ENCODE results near the gene SLC25A30. TPM values are rescaled to one million over a fixed set of nuclear protein-coding genes. Genes with fewer than 3 reads are reported as not detected.
"Not testable (repeated sequence)": the region's sequence is repeated elsewhere in the genome, so short reads cannot be mapped to it uniquely, and the experiment has no call there.

Gene SLC25A30
- total RNA-seq, 1 experiment from 2014 or later: 8.2 TPM

- H3K4me1 ChIP-seq; H3K36me3 ChIP-seq; DNase-seq; H3K27me3 ChIP-seq; H3K27ac ChIP-seq; H3K9me3 ChIP-seq (replicated peaks); H3K4me3 ChIP-seq: not testable (repeated sequence)
Observed at GRCh38 chr13:45390348-45390747, 27.8 kb downstream of the SLC25A30 start.

- Histone ChIP-seq H3K9me3 (replicated peaks) (no peaks in the 10 kb centered on the region), H3K36me3 (no peaks in the 10 kb centered on the region; the same call in 1 of the 2 replicates), H3K4me3 (no peak overlapping the region), H3K27ac (no peak overlapping the region), H3K27me3 (no peaks in the 10 kb centered on the region), H3K4me1 (no peaks in the 10 kb centered on the region; the same call in 1 of the 2 replicates)
- DNase-seq: no peak
Observed at GRCh38 chr13:45388664-45389063, 29.5 kb downstream of the SLC25A30 start.

- H3K27me3 ChIP-seq; DNase-seq; H3K4me1 ChIP-seq; H3K27ac ChIP-seq; H3K4me3 ChIP-seq; H3K9me3 ChIP-seq (replicated peaks); H3K36me3 ChIP-seq: not testable (repeated sequence)
Observed at GRCh38 chr13:45386892-45387575, 31.1 kb downstream of the SLC25A30 start.

DNA sequence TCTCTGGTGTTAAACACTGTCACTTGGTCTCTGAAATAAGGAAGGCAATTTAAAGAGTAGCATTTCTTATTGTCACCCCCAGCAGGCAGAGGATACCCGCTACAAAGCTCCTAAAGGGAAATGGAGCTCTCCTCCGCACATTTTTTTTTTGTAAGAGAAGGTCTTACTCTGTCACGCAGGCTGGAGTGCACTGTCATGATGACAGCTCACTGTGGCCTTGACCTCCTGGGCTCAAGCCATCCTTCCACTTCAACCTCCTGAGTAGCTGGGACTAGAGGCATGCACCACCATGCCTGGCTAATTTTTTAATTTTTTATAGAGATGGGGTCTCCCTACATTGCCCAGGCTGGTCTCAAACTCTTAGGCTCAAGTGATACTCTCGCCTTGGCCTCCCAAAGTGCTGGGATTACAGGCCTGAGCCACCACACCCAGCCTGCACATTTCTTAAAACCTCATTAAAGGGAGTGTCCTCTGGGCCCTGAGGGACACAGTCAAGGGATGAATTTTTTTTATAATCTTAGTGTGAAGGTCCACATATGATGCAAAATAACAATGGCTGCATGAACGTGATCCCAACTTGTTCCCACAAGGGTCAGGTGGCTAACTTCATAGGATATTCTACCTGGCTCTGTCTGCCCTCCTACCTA is 32.1 kb downstream of the SLC25A30 start:
- Histone ChIP-seq H3K9me3 (replicated peaks) (no peaks in the 10 kb centered on the region), H3K36me3 (no peaks in the 10 kb centered on the region; the same call in 1 of the 2 replicates), H3K27me3 (no peaks in the 10 kb centered on the region)

DNA sequence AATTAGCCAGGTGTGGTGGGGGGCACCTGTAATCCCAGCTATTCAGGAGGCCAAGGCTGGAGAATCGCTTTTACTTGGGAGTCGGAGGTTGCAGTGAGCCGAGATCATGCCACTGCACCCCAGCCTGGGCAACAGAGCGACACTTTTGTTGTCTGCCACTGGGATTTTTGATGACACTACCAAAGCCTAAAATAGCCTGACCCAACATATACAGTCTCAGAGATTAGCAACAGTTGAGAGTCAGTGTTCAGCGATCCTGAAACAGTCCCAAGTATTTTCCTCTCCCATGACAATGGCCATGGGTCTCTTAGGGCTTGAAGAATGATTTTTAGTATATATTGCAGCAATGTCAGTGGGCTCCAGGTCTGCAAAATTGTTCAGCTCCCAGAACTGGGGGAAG is 32.9 kb downstream of the SLC25A30 start:
- Histone ChIP-seq H3K27ac (no peak overlapping the region), H3K27me3 (no peaks in the 10 kb centered on the region), H3K4me3 (no peak overlapping the region)

More for the DNA sequence above, 32.1 kb downstream of the SLC25A30 start:
- no peak for DNase-seq
- Histone ChIP-seq H3K4me3 (no peak overlapping the region), H3K4me1 (no peaks in the 10 kb centered on the region), H3K27ac (no peak overlapping the region)

GRCh38 chr13:45384474-45385174 is 33.5 kb downstream of the SLC25A30 start:
- H3K27me3 ChIP-seq: no peaks in the 10 kb centered on the region
- H3K36me3 ChIP-seq: no peaks in the 10 kb centered on the region; the same call in 1 of the 2 replicates
- H3K9me3 ChIP-seq (replicated peaks): no peaks in the 10 kb centered on the region
- no peak overlapping the region for H3K4me3 ChIP-seq
- no peaks in the 10 kb centered on the region for H3K4me1 ChIP-seq
- no peak for DNase-seq
- no peak overlapping the region for H3K27ac ChIP-seq

More for the DNA sequence above, 32.9 kb downstream of the SLC25A30 start:
- H3K4me1 ChIP-seq: no peaks in the 10 kb centered on the region
- no peaks in the 10 kb centered on the region for H3K9me3 ChIP-seq (replicated peaks)
- DNase-seq: no peak
- no peaks in the 10 kb centered on the region; the same call in 1 of the 2 replicates for H3K36me3 ChIP-seq

DNA sequence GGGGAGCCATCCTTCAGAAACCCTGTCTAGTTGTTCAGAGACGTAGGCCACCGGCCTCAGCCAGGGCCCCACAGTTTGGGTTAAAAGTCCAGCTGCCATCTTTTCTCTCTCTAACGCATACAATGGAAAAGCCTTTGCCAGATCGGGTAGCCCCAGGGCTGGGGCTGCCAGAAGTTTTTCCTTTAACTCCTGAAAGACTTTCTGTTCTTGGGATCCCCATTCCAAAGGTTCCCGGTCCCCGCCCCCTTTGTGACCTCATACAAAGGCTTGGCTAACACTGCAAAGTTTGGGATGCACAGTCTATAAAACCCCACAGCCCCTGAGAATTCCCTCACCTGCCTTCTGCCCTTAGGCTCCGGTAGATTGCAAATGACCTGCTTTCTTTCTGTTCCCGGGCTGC is 35.4 kb downstream of the SLC25A30 start:
- DNase-seq: not testable (repeated sequence)

GRCh38 chr13:45381196-45381595 is 37.0 kb downstream of the SLC25A30 start:
- no peak for DNase-seq
- no peaks in the 10 kb centered on the region for H3K27me3 ChIP-seq
- H3K4me1 ChIP-seq: no peaks in the 10 kb centered on the region
- no peak overlapping the region for H3K27ac ChIP-seq
- no peaks in the 10 kb centered on the region for H3K36me3 ChIP-seq
- H3K9me3 ChIP-seq (replicated peaks): no peaks in the 10 kb centered on the region
- no peak overlapping the region for H3K4me3 ChIP-seq

More for the DNA sequence above, 35.4 kb downstream of the SLC25A30 start:
- H3K27me3 ChIP-seq; H3K27ac ChIP-seq; H3K36me3 ChIP-seq; H3K4me3 ChIP-seq; H3K4me1 ChIP-seq; H3K9me3 ChIP-seq (replicated peaks): not testable (repeated sequence)

DNA sequence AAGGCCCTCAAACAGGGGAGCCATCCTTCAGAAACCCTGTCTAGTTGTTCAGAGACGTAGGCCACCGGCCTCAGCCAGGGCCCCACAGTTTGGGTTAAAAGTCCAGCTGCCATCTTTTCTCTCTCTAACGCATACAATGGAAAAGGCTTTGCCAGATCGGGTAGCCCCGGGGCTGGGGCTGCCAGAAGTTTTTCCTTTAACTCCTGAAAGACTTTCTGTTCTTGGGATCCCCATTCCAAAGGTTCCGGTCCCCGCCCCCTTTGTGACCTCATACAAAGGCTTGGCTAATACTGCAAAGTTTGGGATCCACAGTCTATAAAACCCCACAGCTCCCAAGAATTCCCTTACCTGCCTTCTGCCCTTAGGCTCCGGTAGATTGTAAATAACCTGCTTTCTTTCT is 37.5 kb downstream of the SLC25A30 start:
- not testable (repeated sequence) for H3K4me3 ChIP-seq; DNase-seq; H3K27ac ChIP-seq; H3K9me3 ChIP-seq (replicated peaks); H3K4me1 ChIP-seq; H3K36me3 ChIP-seq; H3K27me3 ChIP-seq

- not testable (repeated sequence) for H3K9me3 ChIP-seq (replicated peaks); H3K27ac ChIP-seq; H3K36me3 ChIP-seq; H3K4me3 ChIP-seq; H3K27me3 ChIP-seq; H3K4me1 ChIP-seq; DNase-seq
Observed at GRCh38 chr13:45379516-45379915, 38.7 kb downstream of the SLC25A30 start.

DNA sequence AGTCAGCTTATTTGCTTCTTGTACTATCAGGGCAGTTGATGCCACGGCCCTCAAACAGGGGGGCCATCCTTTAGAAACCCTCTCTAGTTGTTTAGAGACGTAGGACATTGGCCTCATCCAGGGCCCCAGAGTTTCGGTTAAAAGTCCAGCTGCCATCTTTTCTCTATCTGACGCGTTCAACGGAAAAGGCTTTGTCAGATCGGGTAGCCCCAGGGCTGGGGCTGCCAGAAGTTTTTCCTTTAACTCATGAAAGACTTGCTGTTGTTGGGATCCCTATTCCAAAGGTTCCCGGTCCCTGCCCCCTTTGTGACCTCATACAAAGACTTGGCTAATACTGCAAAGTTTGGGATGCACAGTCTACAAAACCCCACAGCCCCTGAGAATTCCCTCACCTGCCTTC is 39.4 kb downstream of the SLC25A30 start:
- not testable (repeated sequence) for H3K27ac ChIP-seq; H3K4me1 ChIP-seq; H3K4me3 ChIP-seq; H3K27me3 ChIP-seq; DNase-seq; H3K36me3 ChIP-seq; H3K9me3 ChIP-seq (replicated peaks)

DNA sequence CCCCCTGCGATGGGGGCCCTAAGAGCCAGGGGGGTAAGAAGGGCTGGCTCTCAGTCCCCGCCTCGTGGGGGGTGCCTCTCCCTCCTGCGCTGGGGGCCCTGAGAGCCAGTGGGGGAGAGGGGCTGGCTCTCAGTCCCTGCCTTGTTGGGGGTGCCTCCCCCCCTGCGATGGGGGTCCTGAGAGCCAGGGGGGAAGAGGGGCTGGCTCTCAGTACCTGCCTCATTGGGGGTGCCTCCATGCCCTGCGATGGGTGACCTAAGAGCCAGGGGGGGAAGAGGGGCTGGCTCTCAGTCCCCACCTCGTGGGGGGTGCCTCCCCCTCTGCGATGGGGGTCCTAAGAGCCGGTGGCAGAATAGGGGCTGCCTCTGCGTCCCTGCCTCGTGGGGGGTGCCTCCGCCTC is 40.9 kb downstream of the SLC25A30 start:
- H3K4me3 ChIP-seq; H3K4me1 ChIP-seq; H3K36me3 ChIP-seq; H3K9me3 ChIP-seq (replicated peaks); H3K27me3 ChIP-seq; H3K27ac ChIP-seq; DNase-seq: not testable (repeated sequence)

DNA sequence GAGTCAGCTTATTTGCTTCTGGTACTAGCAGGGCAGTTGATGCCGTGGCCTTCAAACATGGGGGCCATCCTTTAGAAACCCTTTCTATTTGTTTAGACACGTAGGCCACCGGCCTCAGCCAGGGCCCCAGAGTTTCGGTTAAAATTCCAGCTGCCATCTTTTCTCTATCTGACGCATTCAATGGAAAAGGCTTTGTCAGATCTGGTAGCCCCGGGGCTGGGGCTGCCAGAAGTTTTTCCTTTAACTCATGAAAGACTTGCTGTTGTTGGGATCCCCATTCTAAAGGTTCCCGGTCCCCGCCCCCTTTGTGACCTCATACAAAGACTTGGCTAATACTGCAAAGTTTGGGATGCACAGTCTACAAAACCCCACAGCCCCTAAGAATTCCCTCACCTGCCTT is 41.5 kb downstream of the SLC25A30 start:
- not testable (repeated sequence) for DNase-seq, H3K36me3 ChIP-seq, H3K4me3 ChIP-seq

DNA sequence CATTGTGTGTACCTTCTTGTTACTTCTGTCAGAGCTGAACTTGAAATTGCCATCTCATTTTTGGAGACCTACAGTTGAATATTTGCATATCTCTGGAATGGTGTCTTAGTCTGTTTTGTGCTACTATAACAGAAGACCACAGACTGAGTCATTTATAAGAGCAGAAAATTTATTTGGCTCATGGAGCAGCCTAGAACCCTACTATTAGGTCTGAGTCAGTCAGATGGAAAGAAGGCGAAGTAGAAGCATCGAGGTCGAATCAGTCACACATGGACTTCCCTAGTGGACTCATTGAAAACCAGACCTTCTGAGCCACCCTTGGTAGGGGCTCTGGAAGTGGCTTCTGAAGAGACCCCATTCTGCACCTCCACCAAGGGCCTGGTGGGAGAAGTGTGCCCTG is 43.3 kb downstream of the SLC25A30 start:
- Histone ChIP-seq H3K36me3 (no peaks in the 10 kb centered on the region), H3K27ac (peak overlapping the region; percentile 31), H3K4me3 (no peak overlapping the region), H3K4me1 (peaks cover 9% of the 10 kb centered on the region), H3K9me3 (replicated peaks) (no peaks in the 10 kb centered on the region), H3K27me3 (no peaks in the 10 kb centered on the region)
- no peak for DNase-seq

More for the DNA sequence above, 41.5 kb downstream of the SLC25A30 start:
- H3K4me1 ChIP-seq; H3K9me3 ChIP-seq (replicated peaks); H3K27ac ChIP-seq; H3K27me3 ChIP-seq: not testable (repeated sequence)

GRCh38 chr13:45373162-45373547 is 45.0 kb downstream of the SLC25A30 start:
- Histone ChIP-seq H3K9me3 (replicated peaks) (no peaks in the 10 kb centered on the region), H3K4me1 (peaks cover 12% of the 10 kb centered on the region), H3K27me3 (no peaks in the 10 kb centered on the region), H3K36me3 (no peaks in the 10 kb centered on the region), H3K4me3 (no peak overlapping the region), H3K27ac (no peak overlapping the region)
- DNase-seq: no peak
